HG03457 (cell line): ENCODE measurements around the gene ZNF614.
"Not testable (repeated sequence)": the region's sequence is repeated elsewhere in the genome, so short reads cannot be mapped to it uniquely, and the experiment has no call there.

Experiments
- ATAC-seq: cut with Tn5 transposase; IDR thresholded peaks from one replicate; pipeline ENCODE4 v1.9.1; 2021; ENCODE audit warnings: moderate number of reproducible peaks; ENCODE audit not compliant: unreplicated experiment

Gene ZNF614

DNA sequence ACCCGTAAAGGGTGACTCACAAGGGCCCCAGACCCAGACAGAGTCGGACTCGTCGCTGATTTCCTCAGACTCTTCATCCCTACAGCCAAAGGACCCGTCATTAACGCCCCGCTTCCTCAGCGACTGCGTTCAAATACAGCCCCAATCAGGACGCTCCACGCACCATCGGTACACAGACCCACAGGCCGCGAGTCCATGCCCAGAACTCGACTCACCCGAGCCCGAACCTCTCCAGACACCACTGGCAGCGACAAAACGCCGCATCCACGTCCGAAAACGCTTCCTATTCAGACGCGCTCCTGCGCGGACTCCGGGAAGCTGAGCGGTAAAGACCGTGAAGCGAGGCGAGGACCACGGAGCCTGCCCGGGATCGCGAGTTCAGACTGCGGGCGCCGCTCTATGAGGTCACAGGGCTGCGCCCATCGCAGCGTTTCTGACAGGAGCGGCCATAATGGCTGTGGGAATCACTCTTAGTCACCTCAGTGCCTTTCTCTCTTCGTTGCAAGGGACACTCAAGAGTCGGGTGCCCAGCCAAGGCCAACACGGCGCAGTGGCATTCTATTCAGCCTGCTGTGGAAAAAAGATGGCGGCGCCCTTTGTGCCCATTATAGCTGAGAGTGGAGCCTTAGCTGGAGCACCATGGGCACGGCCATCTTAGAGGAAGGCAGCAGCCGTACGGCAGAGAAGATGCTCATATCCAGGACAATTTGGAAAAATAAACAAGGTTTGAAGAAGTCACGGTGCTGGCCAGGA, at the start of gene ZNF614:
Gene ZNF614, minus strand, starts transcription at position 353 of the 753 bp plus-strand sequence. CDS start 2,634 bp downstream, outside the sequence.
- peak; percentile 85 for ATAC-seq

DNA sequence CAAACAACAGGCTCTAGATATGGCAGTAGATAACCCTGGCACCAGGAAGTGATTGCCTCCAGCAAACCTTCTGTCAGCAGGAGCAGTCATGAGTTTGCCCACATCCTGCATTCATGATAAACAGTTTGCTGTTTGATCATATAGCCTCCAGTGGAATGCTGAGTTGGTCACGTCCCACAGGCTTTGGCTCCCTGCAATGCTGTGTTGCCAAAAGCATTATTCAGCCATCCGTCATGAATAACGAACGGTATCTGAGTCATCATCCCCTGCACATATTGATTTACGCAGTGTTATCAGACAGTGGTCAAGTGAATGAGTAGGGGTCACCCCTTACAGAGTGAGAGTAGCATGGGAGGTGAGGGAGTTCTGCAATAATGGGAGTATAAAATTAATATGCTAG, 42.3 kb upstream of the ZNF614 start:
- no peak for ATAC-seq

DNA sequence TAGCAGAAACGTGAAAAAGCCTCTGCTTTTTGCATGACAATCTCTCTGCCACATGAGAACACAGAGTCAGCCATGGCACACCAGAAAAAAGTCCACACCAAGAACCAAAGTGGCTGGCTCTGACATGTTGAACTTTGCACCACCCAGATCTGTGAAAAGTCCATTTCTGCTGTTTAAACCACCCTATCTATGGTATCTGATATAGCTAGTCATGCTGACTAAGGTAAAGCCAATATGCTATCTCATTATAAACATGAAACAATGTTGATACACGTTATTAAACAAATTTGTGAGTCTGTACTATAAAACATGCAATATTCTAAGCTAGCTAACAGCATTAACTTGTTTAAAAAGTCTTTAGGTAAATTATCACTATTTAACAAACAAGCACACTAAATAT, 41.5 kb upstream of the ZNF614 start:
- ATAC-seq, result no peak

DNA sequence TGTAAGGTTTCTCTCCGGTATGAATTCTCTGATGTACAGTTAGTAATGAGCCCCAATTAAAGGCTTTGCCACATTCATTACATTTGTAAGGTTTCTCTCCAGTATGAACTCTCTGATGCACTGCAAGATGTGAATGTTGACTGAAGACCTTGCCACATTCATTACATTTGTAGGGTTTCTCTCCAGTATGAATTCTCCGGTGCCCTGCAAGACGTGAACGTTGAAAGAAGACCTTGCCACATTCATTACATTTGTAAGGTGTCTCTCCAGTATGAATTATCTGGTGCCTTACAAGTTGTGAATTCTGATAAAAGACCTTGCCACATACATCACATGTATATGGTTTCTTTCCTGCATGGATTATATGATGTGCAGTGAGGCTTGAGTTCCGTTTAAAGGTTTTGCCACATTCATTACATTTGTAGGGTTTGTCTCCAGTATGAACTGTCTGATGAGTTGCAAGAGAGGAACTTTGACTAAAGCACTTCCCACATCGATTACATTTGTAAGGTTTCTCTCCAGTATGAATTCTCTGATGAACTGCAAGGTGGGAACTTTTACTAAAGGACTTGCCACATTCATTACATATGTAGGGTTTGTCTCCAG, 38.2 kb upstream of the ZNF614 start:
- no peak for ATAC-seq

- no peak for ATAC-seq
Observed at GRCh38 chr19:52065399-52065798, 37.2 kb upstream of the ZNF614 start.

GRCh38 chr19:52056480-52056879, 28.3 kb upstream of the ZNF614 start:
- not testable (repeated sequence) for ATAC-seq

DNA sequence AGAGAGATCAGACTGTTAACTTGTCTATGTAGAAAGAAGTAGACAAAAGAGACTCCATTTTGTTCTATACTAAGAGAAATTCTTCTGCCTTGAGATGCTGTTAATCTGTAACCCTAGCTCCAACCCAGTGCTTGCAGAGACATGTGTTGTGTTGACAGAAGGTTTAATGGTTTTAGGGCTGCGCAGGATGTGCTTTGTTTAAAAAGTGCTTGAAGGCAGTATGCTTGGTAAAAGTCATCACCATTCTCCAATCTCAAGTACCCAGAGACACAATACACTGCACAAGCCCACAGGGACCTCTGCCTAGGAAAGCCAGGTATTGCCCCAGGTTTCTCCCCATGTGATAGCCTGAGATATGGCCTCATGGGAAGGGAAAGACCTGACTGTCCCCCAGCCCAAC, 23.6 kb upstream of the ZNF614 start:
- not testable (repeated sequence) for ATAC-seq

DNA sequence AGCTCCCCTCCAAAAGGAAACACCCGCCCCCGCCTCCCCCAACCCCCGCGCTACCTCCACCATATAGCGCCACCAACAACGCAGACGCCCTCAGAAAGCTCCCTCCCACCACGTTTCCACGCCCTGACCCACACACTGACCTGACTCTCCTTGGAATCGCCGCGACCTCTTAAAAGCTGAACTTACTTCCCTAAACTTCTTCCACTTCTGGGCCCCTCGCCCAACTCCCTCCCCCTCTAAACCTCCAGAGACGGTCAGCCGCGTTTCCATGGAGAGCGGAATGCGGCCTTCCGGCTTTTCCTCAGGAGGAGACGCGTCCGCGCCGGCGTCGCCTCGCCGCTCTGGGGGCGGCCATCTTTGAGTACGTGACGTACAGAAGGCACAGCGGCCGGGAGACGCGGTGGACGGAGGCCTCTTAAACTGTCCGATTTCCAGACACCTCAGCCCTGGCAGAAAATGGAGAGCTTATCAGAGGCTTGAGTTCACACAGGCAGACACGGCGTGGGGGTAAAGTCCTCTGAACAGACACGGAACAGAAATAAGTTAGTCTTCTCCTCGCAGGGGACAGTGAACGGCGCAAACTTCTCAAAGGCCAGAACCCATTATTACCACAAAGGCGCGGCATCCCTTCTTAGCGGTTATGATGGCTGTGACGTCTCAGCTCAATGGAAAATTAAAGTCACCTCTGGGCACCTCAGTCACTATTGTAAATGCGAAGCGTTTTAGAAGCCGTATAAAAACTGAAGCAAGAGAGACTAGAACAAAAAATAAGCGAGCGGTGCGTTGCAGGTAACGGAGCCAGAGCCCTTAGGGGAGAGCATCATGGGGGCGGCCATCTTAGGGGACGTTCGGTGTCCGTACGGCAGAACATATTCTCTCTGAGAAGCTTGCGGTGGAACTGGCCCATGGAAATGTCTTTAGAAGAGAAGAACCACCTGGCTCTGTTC, 20.6 kb upstream of the ZNF614 start, which contains the start of gene ZNF432:
Gene ZNF432, minus strand, starts transcription at position 284 of the 947 bp plus-strand sequence. CDS start 1,970 bp downstream, outside the sequence.
- ATAC-seq, result peak; percentile 77

GRCh38 chr19:52039169-52039568, 11.0 kb upstream of the ZNF614 start:
- no peak for ATAC-seq

DNA sequence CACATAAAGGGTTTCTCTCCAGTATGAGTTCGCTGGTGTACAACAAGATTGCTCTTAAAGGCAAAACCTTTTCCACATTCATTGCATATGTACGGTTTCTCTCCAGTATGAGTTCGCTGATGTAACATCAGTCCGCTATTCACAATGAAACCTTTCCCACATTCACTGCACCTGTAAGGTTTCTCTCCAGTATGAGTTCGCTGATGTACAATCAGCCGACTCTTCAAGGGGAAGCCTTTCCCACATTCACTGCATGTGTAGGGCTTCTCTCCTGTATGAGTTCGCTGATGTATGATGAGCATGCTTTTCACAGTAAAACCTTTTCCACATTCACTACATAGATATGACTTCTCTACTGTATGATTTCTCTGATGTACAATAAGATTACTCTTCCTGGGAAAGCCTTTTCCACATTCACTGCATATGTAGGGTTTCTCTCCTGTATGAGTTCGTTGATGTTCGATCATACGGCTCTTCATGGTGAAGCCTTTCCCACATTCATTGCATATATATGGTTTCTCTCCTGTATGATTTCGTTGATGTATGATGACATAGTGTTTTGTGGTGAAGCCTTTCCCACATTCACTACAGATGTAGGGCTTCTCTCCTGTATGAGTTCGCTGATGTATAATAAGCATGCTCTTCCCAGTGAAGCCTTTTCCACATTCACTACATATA, 6.0 kb upstream of the ZNF614 start:
- ATAC-seq, result no peak

DNA sequence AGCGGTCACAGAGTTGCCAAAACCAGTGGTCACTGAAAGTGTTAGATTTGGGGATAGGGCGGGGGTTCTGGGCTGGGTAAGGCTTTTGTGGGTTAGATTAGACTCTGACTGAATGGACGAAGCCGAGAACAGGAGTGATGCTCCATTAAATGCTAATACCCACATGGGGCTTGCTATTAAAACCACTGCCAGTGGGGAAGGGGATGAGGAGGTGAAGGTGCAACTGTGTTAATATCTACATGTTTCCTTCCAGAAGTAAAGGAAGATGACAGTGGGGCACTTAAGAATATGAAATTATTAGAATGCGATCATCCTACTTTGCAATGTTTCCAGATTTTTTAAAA, 573 bp upstream of the ZNF614 start:
- no peak for ATAC-seq

DNA sequence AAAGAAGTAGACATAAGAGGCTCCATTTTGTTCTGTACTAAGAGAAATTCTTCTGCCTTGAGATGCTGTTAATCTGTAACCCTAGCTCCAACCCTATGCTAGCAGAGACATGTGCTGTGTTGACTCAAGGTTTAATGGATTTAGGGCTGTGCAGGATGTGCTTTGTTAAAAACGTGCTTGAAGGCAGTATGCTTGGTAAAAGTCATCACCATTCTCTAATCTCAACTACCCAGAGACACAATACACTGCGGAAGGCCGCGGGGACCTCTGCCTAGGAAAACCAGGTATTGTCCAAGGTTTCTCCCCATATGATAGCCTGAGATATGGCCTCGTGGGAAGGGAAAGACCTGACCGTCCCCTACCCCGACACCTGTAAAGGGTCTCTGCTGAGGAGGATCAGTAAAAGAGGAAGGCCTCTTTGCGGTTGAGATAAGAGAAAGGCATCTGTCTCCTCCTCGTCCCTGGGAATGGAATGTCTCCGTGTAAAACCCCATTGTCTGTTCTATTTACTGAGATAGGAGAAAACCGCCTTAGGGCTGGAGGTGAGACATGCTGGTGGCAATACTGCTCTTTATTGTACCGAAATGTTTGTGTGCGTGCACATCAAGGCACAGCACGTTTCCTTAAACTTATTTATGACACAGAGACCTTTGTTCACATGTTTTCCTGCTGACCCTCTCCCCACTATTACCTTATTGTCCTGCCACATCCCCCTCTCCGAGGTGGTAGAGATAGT, 1.8 kb downstream of the ZNF614 start:
- not testable (repeated sequence) for ATAC-seq

DNA sequence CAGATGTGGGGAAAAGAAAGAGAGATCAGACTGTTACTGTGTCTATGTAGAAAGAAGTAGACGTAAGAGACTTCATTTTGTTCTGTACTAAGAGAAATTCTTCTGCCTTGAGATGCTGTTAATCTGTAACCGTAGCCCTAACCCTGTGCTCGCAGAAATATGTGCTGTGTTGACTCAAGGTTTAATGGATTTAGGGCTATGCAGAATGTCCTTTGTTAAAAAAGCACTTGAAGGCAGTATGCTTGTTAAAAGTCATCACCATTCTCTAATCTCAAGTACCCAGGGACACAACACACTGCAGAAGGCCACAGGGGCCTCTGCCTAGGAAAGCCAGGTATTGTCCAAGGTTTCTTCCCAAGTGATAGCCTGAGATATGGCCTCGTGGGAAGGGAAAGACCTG, 3.7 kb downstream of the ZNF614 start:
- not testable (repeated sequence) for ATAC-seq

DNA sequence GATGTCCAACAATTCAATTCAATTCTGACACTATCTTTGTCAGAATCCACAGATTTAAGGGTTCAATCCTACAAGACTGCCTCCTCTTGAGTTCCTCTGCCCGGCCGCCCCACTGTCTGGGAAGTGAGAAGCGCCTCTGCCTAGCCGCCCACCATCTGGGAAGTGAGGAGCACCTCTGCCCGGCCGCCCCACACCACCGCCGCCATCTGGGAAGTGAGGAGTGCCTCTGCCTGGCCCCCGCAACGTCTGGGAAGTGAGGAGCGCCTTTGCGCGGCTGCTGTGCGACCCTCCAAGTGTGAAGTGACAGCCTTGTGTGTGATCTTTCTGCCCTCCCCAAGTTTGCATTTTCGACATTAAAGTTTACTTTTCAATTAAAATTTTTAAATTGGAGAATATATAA, 6.0 kb downstream of the ZNF614 start:
- no peak for ATAC-seq

GRCh38 chr19:52020506-52020905, 7.7 kb downstream of the ZNF614 start:
- no peak for ATAC-seq

DNA sequence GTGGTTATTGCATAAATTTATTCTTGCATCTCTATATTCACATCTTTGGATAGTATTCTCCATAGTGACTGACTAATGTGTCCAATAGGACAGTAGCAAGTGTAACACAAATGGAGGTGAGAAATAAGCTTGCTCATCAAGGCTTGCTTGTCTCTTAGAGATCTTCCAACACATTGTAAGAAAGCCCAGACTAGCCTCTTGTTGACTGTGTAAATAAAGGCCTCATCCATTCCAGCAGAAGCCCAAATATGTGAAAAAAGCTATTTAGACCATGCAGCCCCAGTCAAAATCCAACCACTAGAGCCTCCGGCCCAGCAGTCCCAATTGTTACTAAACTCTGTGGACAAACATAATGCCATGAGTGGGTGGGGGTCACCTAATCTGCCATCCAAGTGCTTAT, 17.5 kb downstream of the ZNF614 start:
- no peak for ATAC-seq

GRCh38 chr19:52007806-52008557, 20.2 kb downstream of the ZNF614 start, which contains the start of gene ZNF615:
ZNF615 (minus strand) TSS chr19:52008211; CDS start chr19:52003711, 4,500 bp downstream.
- ATAC-seq, result peak; percentile 65

- ATAC-seq, result no peak
Observed at GRCh38 chr19:52007451-52007805, 20.8 kb downstream of the ZNF614 start.

DNA sequence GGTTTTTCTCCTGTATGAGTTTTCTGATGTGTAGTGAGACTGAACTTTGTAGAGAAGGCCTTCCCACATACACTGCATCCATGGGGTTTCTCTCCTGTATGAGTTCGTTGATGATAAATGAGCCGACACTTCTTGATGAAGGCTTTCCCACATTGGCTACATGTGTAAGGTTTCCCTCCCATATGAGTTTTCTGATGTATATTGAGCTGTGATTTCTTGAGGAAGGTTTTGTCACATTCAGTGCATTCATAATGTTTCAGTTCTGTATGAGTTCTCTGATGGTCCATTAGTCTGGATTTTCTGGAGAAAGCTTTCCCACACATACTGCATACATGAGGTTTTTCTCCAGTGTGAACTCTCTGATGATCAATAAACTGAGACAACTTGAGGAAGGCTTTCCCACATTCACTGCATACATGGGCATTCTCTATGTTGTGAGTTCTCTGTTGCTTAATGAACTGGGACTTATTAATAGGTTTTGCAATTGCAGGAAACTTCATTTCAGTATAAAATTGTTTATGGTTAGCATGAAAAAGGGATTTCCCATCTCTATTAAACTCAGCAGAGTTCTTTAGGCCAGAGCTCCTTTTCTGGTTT, 34.0 kb downstream of the ZNF614 start:
- ATAC-seq, result no peak
